H1 (cell line): Measurements from ENCODE around the gene BICDL1. TPM values are rescaled to one million over a fixed set of nuclear protein-coding genes. Genes with fewer than 3 reads are reported as not detected.

Experiments
- CTCF ChIA-PET: fragments of 300-600 bp; sonication (Branson Sonifier 250); formaldehyde crosslinking; loops from one replicate; lab custom pipeline; 2021; ENCODE audit not compliant: partially characterized antibody; lab: Charles Lee
- POLR2A ChIA-PET: fragments of 300-600 bp; sonication (Branson Sonifier 250); formaldehyde crosslinking; loops from one replicate; lab custom pipeline; 2021; ENCODE audit warnings: inconsistent platforms; ENCODE audit not compliant: partially characterized antibody; lab: Charles Lee
- DNase-seq, 2 experiments: peaks; one replicate each; pipeline versions ENCODE4 v3.0.0 to v3.0.0-alpha.2; 2010 to 2022; ENCODE audit warnings: low spot score in 2 of 2, low read depth in 1 of 2, mixed read lengths in 1 of 2
- FAIRE-seq: peaks from 2 replicates; lab custom pipeline; 2011; peaks lifted over from hg19 to GRCh38; lab: Jason Lieb, UNC
- H2AFZ ChIP-seq: 2 replicates; pipeline ENCODE4 v1.8.1; 2012; ENCODE audit warnings: low read length, inconsistent platforms
- H2AK5ac ChIP-seq: 2 replicates; pipeline ENCODE4 v1.6.1; 2013; ENCODE audit warnings: low read depth, low read length
- H2BK120ac ChIP-seq: replicated peaks from 2 replicates; pipeline ENCODE3; 2013; ENCODE audit warnings: low read depth, low read length, inconsistent platforms
- H2BK12ac ChIP-seq: 2 replicates; pipeline ENCODE4 v1.6.1; 2013; ENCODE audit warnings: low read depth, low read length
- H2BK15ac ChIP-seq: 2 replicates; pipeline ENCODE4 v1.6.1; 2013; ENCODE audit warnings: low read length
- H2BK20ac ChIP-seq: 2 replicates; pipeline ENCODE4 v1.6.1; 2013; ENCODE audit warnings: low read length
- H2BK5ac ChIP-seq: 2 replicates; pipeline ENCODE4 v1.6.1; 2013; ENCODE audit warnings: low read depth, low read length
- H3K14ac ChIP-seq: 2 replicates; pipeline ENCODE4 v1.6.1; 2013; ENCODE audit warnings: inconsistent platforms; ENCODE audit not compliant: insufficient read length
- H3K18ac ChIP-seq: 2 replicates; pipeline ENCODE4 v1.6.1; 2013; ENCODE audit warnings: low read length; ENCODE audit errors: extremely low read depth
- H3K23ac ChIP-seq: 2 replicates; pipeline ENCODE4 v1.6.1; 2013; ENCODE audit warnings: inconsistent platforms; ENCODE audit not compliant: insufficient read length
- H3K23me2 ChIP-seq: 2 replicates; pipeline ENCODE4 v1.6.1; 2013; ENCODE audit warnings: low read depth, low read length
- H3K27ac ChIP-seq: 2 replicates; pipeline ENCODE4 v1.6.1; 2011; ENCODE audit warnings: low read depth, low read length, inconsistent platforms
- H3K27me3 ChIP-seq, 4 experiments: replicated peaks in 1 of 4; 1 replicate in 1 of 4; 2 replicates in 3 of 4; pipeline versions ENCODE4 v1.6.1 to v1.8.1; 2011 to 2013; ENCODE audit warnings: low read length in 3 of 4, mild to moderate bottlenecking in 3 of 4, inconsistent platforms in 2 of 4, mixed read lengths in 2 of 4, moderate library complexity in 1 of 4; ENCODE audit not compliant: control insufficient read depth in 3 of 4, insufficient read depth in 3 of 4; ENCODE audit errors: extremely low read depth in 1 of 4
- H3K36me3 ChIP-seq, 4 experiments: 2 replicates each; pipeline versions ENCODE4 v1.6.1 to v1.8.1; 2011 to 2013; ENCODE audit warnings: mild to moderate bottlenecking in 4 of 4, low read length in 3 of 4, moderate library complexity in 2 of 4, control low read depth in 1 of 4, inconsistent platforms in 1 of 4; ENCODE audit not compliant: insufficient read depth in 4 of 4, control insufficient read depth in 2 of 4
- H3K4ac ChIP-seq: replicated peaks from 2 replicates; pipeline ENCODE3; 2013; ENCODE audit warnings: low read length, low read depth, mixed read lengths, inconsistent platforms; ENCODE audit not compliant: insufficient read length
- H3K4me1 ChIP-seq, 4 experiments: replicated peaks in 1 of 4; 1 replicate in 1 of 4; 2 replicates in 3 of 4; pipeline versions ENCODE4 v1.6.1 to v1.8.1; 2011 to 2013; ENCODE audit warnings: low read length in 3 of 4, inconsistent platforms in 2 of 4, mixed read lengths in 1 of 4; ENCODE audit not compliant: insufficient read depth in 4 of 4, control insufficient read depth in 3 of 4
- H3K4me2 ChIP-seq, 2 experiments: 2 replicates each; pipeline versions ENCODE4 v1.6.1 to v1.8.1; 2011 to 2013; ENCODE audit warnings: low read depth in 2 of 2, low read length in 2 of 2, control low read depth in 1 of 2, inconsistent platforms in 1 of 2, mild to moderate bottlenecking in 1 of 2; ENCODE audit not compliant: insufficient read depth in 1 of 2
- H3K4me3 ChIP-seq, 4 experiments: fragments of 200-600, 300-600 bp in 1 of 4; sonication (generic), shearing (Covaris generic), sonication (Bioruptor Twin) in 1 of 4; 2 replicates each; pipeline versions ENCODE4 v1.5.1 to v1.8.1; 2011 to 2016; ENCODE audit warnings: low read length in 4 of 4, low read depth in 3 of 4, control low read depth in 2 of 4, inconsistent platforms in 2 of 4, mild to moderate bottlenecking in 2 of 4, mixed read lengths in 1 of 4, moderate library complexity in 1 of 4; ENCODE audit not compliant: insufficient read depth in 2 of 4; ENCODE audit errors: extremely low read depth in 1 of 4
- H3K56ac ChIP-seq: replicated peaks from 2 replicates; pipeline ENCODE3; 2013; ENCODE audit warnings: low read depth, mild to moderate bottlenecking, mixed read lengths, low read length, inconsistent platforms; ENCODE audit not compliant: insufficient read length
- H3K79me1 ChIP-seq: 2 replicates; pipeline ENCODE4 v1.6.1; 2013; ENCODE audit warnings: low read depth, low read length, control low read depth
- H3K79me2 ChIP-seq, 2 experiments: 2 replicates each; pipeline versions ENCODE4 v1.6.1 to v1.8.1; 2012 to 2013; ENCODE audit warnings: low read length in 2 of 2, mild to moderate bottlenecking in 2 of 2, inconsistent platforms in 1 of 2; ENCODE audit not compliant: insufficient read depth in 2 of 2, control insufficient read depth in 1 of 2
- H3K9ac ChIP-seq, 4 experiments: replicated peaks in 1 of 4; 1 replicate in 1 of 4; 2 replicates in 3 of 4; pipeline versions ENCODE4 v1.6.1 to v1.8.1; 2011 to 2013; ENCODE audit warnings: low read depth in 3 of 4, low read length in 3 of 4, control low read depth in 2 of 4, mild to moderate bottlenecking in 2 of 4, moderate library complexity in 2 of 4, inconsistent platforms in 1 of 4; ENCODE audit errors: extremely low read depth in 1 of 4
- H3K9me3 ChIP-seq, 2 experiments: 2 replicates each; pipeline versions ENCODE4 v1.6.1 to v1.8.1; 2012 to 2013; ENCODE audit warnings: mild to moderate bottlenecking in 2 of 2, moderate library complexity in 2 of 2, control low read depth in 1 of 2, inconsistent platforms in 1 of 2, low read depth in 1 of 2, low read length in 1 of 2, mixed read lengths in 1 of 2; ENCODE audit not compliant: insufficient read depth in 2 of 2
- H4K20me1 ChIP-seq, 2 experiments: replicated peaks in 1 of 2; 2 replicates each; pipeline versions ENCODE3 to v1.8.1; 2011 to 2013; ENCODE audit warnings: inconsistent platforms in 2 of 2, low read length in 2 of 2, mild to moderate bottlenecking in 1 of 2; ENCODE audit not compliant: insufficient read depth in 2 of 2, control insufficient read depth in 1 of 2
- H4K5ac ChIP-seq: 2 replicates; pipeline ENCODE4 v1.6.1; 2013; ENCODE audit warnings: low read length, low read depth, mixed read lengths, inconsistent platforms; ENCODE audit not compliant: insufficient read length
- H4K8ac ChIP-seq: 2 replicates; pipeline ENCODE4 v1.8.0; 2013; ENCODE audit warnings: mild to moderate bottlenecking, moderate library complexity, low read length, inconsistent platforms; ENCODE audit not compliant: insufficient read depth; ENCODE audit errors: extremely low read depth
- H4K91ac ChIP-seq: replicated peaks from 2 replicates; pipeline ENCODE3; 2013; ENCODE audit warnings: low read length, mixed read lengths, inconsistent platforms; ENCODE audit not compliant: insufficient read length
- ASH2L ChIP-seq: fragments of 200-600, 300-600 bp; sonication (generic); IDR thresholded peaks from one replicate; pipeline ENCODE4 v1.7.1; 2017; ENCODE audit warnings: low read length
- BCL11A ChIP-seq, 2 experiments: IDR thresholded peaks; one replicate each; pipeline ENCODE4 v1.6.1; 2011; ENCODE audit warnings: low read depth in 2 of 2, low read length in 2 of 2, mild to moderate bottlenecking in 2 of 2
- CEBPB ChIP-seq: IDR thresholded peaks from 2 replicates; pipeline ENCODE4 v1.6.1; 2012; ENCODE audit warnings: low read depth, low read length
- CREB1 ChIP-seq: IDR thresholded peaks from 2 replicates; pipeline ENCODE4 v1.6.1; 2012; ENCODE audit warnings: inconsistent platforms
- CTBP2 ChIP-seq: IDR thresholded peaks from 2 replicates; pipeline ENCODE4 v1.7.0; 2011; ENCODE audit warnings: borderline replicate concordance, mild to moderate bottlenecking, moderate library complexity, mixed read lengths, low read length; ENCODE audit not compliant: insufficient read depth, insufficient read length
- FOSL1 ChIP-seq: IDR thresholded peaks from 2 replicates; pipeline ENCODE4 v1.6.1; 2011; ENCODE audit warnings: mild to moderate bottlenecking, low read depth, low read length, moderate library complexity; ENCODE audit not compliant: insufficient read depth
- POU5F1 ChIP-seq: IDR thresholded peaks from 2 replicates; pipeline ENCODE4 v1.6.1; 2011; ENCODE audit warnings: low read depth, mild to moderate bottlenecking, low read length, moderate library complexity
- SAP30 ChIP-seq: fragments of 300-600 bp; sonication (generic); IDR thresholded peaks from 2 replicates; pipeline ENCODE4 v1.7.1; 2012; ENCODE audit warnings: low read length, moderate library complexity, mild to moderate bottlenecking, inconsistent platforms; ENCODE audit not compliant: insufficient read depth, insufficient replicate concordance
- SIRT6 ChIP-seq: IDR thresholded peaks from one replicate; pipeline ENCODE4 v1.7.1; 2012; ENCODE audit warnings: low read length, inconsistent platforms
- SP2 ChIP-seq: IDR thresholded peaks from 2 replicates; pipeline ENCODE4 v1.6.1; 2012; ENCODE audit warnings: mild to moderate bottlenecking, low read length, inconsistent platforms
- WGBS, 2 experiments: shearing (Covaris generic) in 1 of 2; methylation state at CpG; one replicate each; pipeline versions ENCODE4 v1.1.6 to v1.1.7; 2013 to 2015; ENCODE audit warnings: low lambda C conversion rate in 2 of 2, mixed read lengths in 2 of 2, inconsistent platforms in 1 of 2, low coverage in 1 of 2, missing lambda C conversion rate in 1 of 2; ENCODE audit not compliant: insufficient replicate concordance in 2 of 2, insufficient coverage in 1 of 2, insufficient read length in 1 of 2; ENCODE audit errors: extremely low coverage in 1 of 2, missing lambda C conversion rate in 1 of 2; 5-methylcytosine and 5-hydroxymethylcytosine counted together
- polyA plus RNA-seq, 7 experiments: library from polyadenylated mRNA; depleted of rRNA in 3 of 7; stranded (reverse) in 5 of 7; unstranded in 2 of 7; fragments of >200 nt in 5 of 7; fragments of 200-250 nt in 2 of 7; gene quantifications; 1 replicate in 5 of 7; 2 replicates in 1 of 7; 4 replicates in 1 of 7; pipeline versions ENCODE4 v1.2.1 to v1.2.3, GENCODE V29; 2011 to 2013; ENCODE audit warnings: missing spikeins in 2 of 7, mixed read lengths in 2 of 7
- total RNA-seq: library from RNA; stranded (reverse); fragmentation: NEBNext Ultra II Directional; extraction: Animal tissue kit (Norgen Biotek cat#: 25700); gene quantifications from 2 replicates; pipeline ENCODE4 v1.2.1, GENCODE V29; 2021

Gene BICDL1
- total and polyA plus RNA-seq, 2 of the 8 experiments (the other 6 are each of a cell fraction or from before 2014, with no cell fraction given) = 17.2 to 25.9 TPM

DNA sequence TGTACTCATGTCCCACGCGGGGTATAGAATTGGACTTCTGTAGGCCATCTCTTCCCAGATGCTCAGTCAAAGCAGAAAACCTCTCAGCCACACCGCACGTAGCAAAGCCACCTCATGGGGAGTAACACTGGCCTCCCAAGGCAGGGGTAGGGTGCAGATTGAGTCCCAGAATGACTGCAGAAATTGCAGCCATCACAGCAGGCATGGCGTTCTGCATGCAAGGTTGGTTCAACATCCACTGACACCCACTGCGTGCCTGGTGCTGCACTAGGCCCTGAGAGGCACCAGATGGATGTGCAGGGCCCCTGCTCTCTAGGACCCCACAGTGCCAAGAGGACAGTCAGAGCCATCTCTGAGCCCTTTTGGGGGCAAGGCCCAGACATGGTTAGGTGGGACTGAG lies 87.6 kb downstream of the BICDL1 start:
- H3K4me2 ChIP-seq = no peak overlapping the region

More for the DNA sequence above, 87.6 kb downstream of the BICDL1 start:
- H3K27ac ChIP-seq = no peak overlapping the region
- H3K79me2 ChIP-seq = no peaks in the 10 kb centered on the region
- no peak for DNase-seq
- H3K36me3 ChIP-seq = no peaks in the 10 kb centered on the region; a peak in 1 of 8 replicates
- H3K4ac ChIP-seq = no peak overlapping the region
- no peak overlapping the region for H3K23ac ChIP-seq
- H3K79me1 ChIP-seq = no peaks in the 10 kb centered on the region
- H2AFZ ChIP-seq = no peak overlapping the region
- no peak overlapping the region for H4K5ac ChIP-seq
- H2BK15ac ChIP-seq = no peak overlapping the region
- no peak overlapping the region for H2BK20ac ChIP-seq
- H2BK5ac ChIP-seq = peak overlapping the region; percentile 71; the same call in 1 of the 2 replicates
- H3K23me2 ChIP-seq = no peaks in the 10 kb centered on the region
- no peak overlapping the region for H2AK5ac ChIP-seq
- H3K18ac ChIP-seq = no peak overlapping the region
- H3K56ac ChIP-seq = no peak overlapping the region
- no peaks in the 10 kb centered on the region for H3K9me3 ChIP-seq
- no peak overlapping the region for H2BK120ac ChIP-seq
- POLR2A ChIA-PET = no interaction called here
- H3K4me3 ChIP-seq = no peak overlapping the region
- no peak overlapping the region for H4K8ac ChIP-seq
- no peak for FAIRE-seq
- H2BK12ac ChIP-seq = no peak overlapping the region
- H3K9ac ChIP-seq = no peak overlapping the region
- TF ChIP-seq CTBP2 (no peak), FOSL1 (no peak), POU5F1 (no peak), SIRT6 (no peak), ASH2L (no peak), SAP30 (no peak), CREB1 (no peak), SP2 (no peak), CEBPB (no peak), BCL11A (IDR thresholded peaks at IDR 0.05; ENCODE audit: low read depth in 2 of 2, low read length in 2 of 2) (no peak)
- CTCF ChIA-PET = no interaction called here
- peaks cover 0 to 2% of the 10 kb centered on the region in 2 experiments for H4K20me1 ChIP-seq
- 88% methylated on average over 6 of the region's 6 CpGs; no CpG with 5 or more reads in 1 of the 2 experiments for whole genome bisulfite sequencing, 2 experiments
- H4K91ac ChIP-seq = no peak overlapping the region
- H3K4me1 ChIP-seq = no peaks in the 10 kb centered on the region
- no peak overlapping the region for H3K14ac ChIP-seq
- no peaks in the 10 kb centered on the region for H3K27me3 ChIP-seq
